Activated CD4-positive, alpha-beta T cell treated with anti-CD3 and anti-CD28 coated beads, Interleukin-2, amount 50 U/mL, for 16 hours (primary cell): Measurements from ENCODE around the gene CMPK2.
"Not testable (repeated sequence)": the region's sequence is repeated elsewhere in the genome, so short reads cannot be mapped to it uniquely, and the experiment has no call there.

ENCODE experiments used
- DNase-seq: peaks from one replicate; pipeline ENCODE4 v3.0.0-alpha.2; 2020

Gene CMPK2

GRCh38 chr2:6880200-6880733 lies 14.6 kb upstream of the CMPK2 start:
- DNase-seq: peak; percentile 50

- no peak for DNase-seq
Observed at GRCh38 chr2:6879011-6879410, 13.3 kb upstream of the CMPK2 start.

DNA sequence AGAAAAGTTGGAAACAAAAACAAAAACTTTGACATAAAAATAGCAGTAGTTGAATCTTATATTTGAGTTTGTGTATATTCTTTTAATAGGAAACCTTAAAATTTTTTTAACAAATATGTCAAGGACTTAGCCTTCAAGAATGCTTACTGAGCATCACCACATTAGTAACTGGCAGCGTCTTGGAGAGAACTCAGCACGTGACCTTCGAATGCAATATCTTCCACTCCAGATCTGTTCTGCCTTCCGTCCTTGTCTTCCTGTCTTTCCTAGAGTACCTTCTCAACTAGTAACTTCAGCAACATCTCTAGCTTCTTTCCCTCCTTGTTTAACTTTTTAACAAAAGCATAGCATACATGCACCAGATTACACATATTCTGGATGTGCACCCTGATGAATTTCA lies 12.8 kb upstream of the CMPK2 start:
- DNase-seq: no peak

GRCh38 chr2:6877402-6878304 lies 11.9 kb upstream of the CMPK2 start, which contains the start of gene RSAD2:
RSAD2 (plus strand) TSS chr2:6877777; CDS start chr2:6877801, 24 bp downstream.
- peak; percentile 66 for DNase-seq

DNA sequence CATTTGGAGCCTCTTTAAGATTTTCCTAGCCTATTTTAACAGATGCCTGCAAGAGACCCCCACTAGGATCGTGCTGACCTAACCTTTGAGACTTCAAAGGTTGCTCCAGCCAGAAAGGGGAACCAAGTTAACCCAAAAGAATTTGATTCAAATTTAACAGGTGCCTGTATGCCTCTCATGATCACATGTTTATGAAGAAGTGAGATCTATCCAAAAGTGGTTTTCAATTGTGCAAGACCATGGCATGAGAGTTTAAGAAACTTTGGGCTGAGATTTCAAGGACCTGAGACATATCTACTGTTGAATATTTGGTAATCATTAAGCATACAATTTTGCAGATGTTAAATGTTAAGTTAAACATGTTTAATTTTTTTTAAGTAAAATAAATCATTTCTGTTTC lies 10.6 kb upstream of the CMPK2 start:
- DNase-seq: no peak

- no peak for DNase-seq
Observed at GRCh38 chr2:6874032-6874431, 8.3 kb upstream of the CMPK2 start.

GRCh38 chr2:6872394-6872793 lies 6.7 kb upstream of the CMPK2 start:
- DNase-seq: no peak

DNA sequence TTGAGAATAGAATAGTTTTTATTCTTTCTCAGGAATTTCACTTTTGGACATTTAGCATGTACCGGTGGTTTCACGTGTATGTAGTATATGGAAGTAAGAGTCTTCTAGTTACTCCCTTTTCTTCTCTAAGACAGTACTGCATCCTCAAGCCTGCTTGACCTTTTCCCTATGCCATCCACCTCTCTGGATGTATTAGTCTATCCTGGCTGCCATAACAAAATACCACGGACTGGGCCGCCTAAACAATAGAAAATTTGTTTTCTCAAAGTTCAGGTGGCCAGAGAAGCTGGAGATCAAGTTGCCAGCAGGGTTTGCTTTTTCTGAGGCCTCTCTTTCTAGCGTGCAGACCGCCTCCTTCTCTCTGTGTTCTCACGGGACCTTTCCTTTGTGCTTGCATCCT lies 1.3 kb upstream of the CMPK2 start:
- DNase-seq: no peak

- no peak for DNase-seq
Observed at GRCh38 chr2:6866275-6866671, 566 bp upstream of the CMPK2 start.

DNA sequence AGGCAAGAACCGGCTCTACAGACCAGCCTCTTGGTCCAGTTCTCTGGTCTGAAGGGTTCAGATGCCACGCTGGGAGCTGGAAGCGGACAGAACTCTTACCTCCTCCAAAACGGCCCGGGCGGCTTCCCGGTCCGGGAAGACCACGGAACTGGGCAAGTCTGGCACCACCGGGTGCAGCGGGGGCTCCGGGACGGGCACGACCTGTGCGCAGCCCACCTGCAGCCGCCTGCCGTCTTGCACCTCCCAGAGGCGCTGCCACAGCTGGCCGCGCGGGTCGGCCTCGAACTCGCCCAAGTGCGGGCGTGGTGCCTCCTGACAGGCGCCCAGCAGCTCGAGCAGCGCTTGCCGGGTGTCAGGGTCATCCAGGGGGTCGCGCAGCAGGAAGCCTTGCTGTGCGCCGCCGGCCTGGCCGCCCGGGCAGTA lies 773 bp downstream of the CMPK2 start:
- no peak for DNase-seq

DNA sequence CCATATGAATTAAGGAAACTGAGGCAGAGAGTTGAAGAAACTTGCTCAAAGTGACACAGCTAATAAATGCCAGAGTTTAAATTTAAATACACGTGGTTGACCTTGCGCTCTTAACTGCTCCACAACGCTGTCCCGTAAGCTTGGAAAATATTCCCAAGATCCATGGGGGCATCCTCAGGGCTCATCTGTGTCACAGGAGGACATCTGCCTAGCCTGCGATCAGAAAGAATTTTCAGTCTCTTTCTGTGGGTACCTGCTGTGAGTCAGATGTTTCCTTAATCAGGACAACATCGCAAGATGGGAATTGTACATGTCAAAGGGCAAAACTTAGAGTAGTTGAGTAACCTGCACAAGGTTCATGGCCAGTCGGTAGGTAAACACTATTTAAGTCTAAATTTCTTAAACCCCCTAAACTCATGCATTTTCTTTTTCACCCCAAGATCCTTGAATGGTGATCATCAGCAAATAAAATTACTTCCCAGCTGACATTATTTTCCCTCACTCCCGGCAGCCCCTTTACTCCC lies 1.4 kb downstream of the CMPK2 start:
- no peak for DNase-seq

DNA sequence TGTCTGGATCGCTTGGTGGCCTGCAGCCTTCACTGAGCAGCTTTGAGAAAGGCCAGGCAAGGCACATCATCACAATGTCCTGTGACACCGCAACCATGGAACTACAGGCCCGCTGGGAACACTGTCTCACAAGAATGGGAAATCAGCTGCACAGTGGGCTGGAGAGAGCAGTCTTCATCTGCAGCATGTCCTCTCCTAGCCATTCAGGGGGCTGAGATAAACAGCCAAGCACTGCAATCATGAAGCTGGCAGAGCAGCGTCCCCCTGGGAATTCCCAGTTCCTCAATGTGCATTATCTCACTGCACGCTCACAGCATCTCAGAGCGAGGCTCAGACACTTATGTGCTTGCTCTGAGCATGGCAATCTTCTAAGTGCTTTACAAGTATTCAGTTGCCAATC lies 1.9 kb downstream of the CMPK2 start:
- DNase-seq: no peak

- no peak for DNase-seq
Observed at GRCh38 chr2:6860296-6860695, 5.4 kb downstream of the CMPK2 start.

- not testable (repeated sequence) for DNase-seq
Observed at GRCh38 chr2:6858466-6859027, 7.2 kb downstream of the CMPK2 start.

GRCh38 chr2:6856548-6856920 lies 9.2 kb downstream of the CMPK2 start:
- DNase-seq: no peak

GRCh38 chr2:6855860-6856547 lies 9.7 kb downstream of the CMPK2 start:
- DNase-seq: no peak

- no peak for DNase-seq
Observed at GRCh38 chr2:6854416-6854815, 11.3 kb downstream of the CMPK2 start.

DNA sequence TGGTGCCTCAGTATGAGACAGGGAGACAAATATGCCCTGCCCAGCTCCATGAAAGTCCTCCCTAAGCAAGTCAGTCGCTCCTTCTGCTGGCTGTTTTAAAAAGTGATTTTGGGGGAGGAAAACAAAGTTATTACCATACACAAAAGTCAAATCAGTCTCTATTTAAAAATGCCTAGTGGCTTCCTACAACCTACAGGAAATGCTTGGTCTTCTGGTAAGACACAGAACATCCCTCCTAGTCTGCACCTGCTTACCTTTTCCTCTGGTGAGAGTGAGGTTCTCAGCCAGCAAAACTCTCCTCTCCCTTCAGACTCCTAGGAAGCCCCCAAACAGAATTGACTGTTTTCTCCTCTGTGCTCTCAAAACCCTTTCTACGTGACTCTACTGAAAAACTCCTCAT lies 13.5 kb downstream of the CMPK2 start:
- no peak for DNase-seq

DNA sequence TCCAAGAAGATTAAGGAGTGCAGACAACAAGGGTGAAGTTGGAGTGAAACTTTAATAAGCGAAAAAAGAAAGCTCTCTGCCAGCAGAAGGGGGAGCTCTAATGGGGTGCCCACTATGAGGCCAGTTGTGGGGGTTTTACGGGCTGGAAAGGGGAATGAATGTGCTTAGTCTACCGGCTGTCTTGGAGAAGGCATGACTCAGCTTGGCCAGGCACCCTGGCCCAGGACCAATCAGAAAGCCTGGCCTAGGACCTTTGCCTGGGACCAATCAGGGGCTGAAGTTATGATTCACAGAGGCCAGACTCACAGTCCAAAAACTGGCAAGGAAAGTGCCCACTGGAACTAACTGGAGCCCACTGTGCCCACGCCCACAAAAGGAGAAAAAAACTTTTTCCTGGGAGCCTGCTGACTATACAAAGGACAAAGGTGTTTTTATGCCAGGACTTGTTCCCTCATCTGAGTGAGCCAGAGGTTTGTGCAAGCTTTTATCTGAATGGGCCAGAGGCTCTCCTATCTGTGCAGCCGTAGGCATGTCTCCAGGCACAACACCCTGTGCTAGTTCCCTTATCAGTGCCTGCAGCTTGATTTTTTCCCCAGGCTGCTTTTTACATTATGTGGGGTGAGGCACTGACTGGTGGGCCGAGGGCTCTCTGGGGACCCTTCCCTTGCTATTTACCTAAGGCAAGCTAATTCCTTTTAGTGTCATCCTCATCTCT lies 18.6 kb downstream of the CMPK2 start:
- DNase-seq: no peak

- DNase-seq: no peak
Observed at GRCh38 chr2:6846540-6846939, 19.2 kb downstream of the CMPK2 start.

DNA sequence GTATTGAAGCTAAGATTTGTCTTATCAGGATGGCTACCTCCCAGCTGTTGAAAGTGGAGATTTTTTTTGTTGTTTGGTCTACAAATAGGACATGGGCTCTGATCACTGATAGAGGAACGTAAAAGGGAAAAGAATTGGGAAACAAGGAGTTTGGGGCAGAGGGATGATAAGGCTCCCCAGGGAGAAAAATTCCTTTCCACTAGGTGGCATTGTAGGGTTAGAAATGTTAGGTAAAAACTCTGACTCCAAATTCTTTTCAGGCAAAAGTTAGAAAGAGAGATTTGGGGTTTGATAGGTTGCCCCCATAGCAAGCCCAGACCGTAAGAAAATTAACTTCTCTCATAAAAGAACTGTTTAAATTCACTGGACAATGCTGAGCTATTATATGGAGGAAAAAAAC lies 19.8 kb downstream of the CMPK2 start:
- DNase-seq: no peak

GRCh38 chr2:6845312-6845711 lies 20.4 kb downstream of the CMPK2 start:
- no peak for DNase-seq
